ENCODE data around the gene CLK2. TPM values are rescaled to one million over a fixed set of nuclear protein-coding genes. Genes with fewer than 3 reads are reported as not detected.
"Not testable (repeated sequence)": the region's sequence is repeated elsewhere in the genome, so short reads cannot be mapped to it uniquely, and the experiment has no call there.

Gene CLK2
- total and polyA plus RNA-seq, 10 donors: 38.6 to 89.9 (median 74.6) TPM

- TF ChIP-seq CTCF (IDR thresholded peaks at IDR 0.05 in 8 of 11, conservative IDR thresholded peaks at IDR 0.05 in 3 of 11) (peak; percentile 97 to 100 (median 100)), POLR2A (IDR thresholded peaks at IDR 0.05) (no peak), POLR2AphosphoS5 (IDR thresholded peaks at IDR 0.05) (peak; percentile 73 to 86 (median 80))
- WGBS, 5 donors: 15 to 22% (median 18%) methylated on average over 19 to 23 of the region's 23 CpGs
- intact Hi-C loops (cut with DNase I; ENCODE audit: low total_unique reads): loop anchor here (5.0 kb wide), 1 partner anchor 341 kb away; no protein-coding TSS in a partner anchor
These were observed 22.5 kb downstream of the CLK2 start for GRCh38 chr1:155250633-155251449.

GRCh38 chr1:155250246-155250632 lies 23.1 kb downstream of the CLK2 start:
- Histone ChIP-seq H3K27me3 (replicated peaks in 1 of 7) (no peaks in the 10 kb centered on the region), H3K27ac (peak overlapping the region in 7 of 8 donors; percentile 23 to 79 (median 51)), H3K36me3 (peaks cover 0 to 23% (median 3%) of the 10 kb centered on the region in 6 donors), H3K9me3 (no peaks in the 10 kb centered on the region), H3K4me1 (peaks cover 16 to 43% (median 28%) of the 10 kb centered on the region in 6 donors), H3K4me3 (peak overlapping the region; percentile 6 to 66 (median 34))
- intact Hi-C loops (cut with DNase I; ENCODE audit: low total_unique reads): loop anchor here (5.0 kb wide), 1 partner anchor 342 kb away; no protein-coding TSS in a partner anchor
- no peak for DNase-seq
- TF ChIP-seq POLR2A (IDR thresholded peaks at IDR 0.05) (no peak), POLR2AphosphoS5 (IDR thresholded peaks at IDR 0.05) (no peak), CTCF (IDR thresholded peaks at IDR 0.05 in 8 of 11, conservative IDR thresholded peaks at IDR 0.05 in 3 of 11) (no peak)
- 11 to 30% (median 12%) methylated on average over 9 to 28 of the region's 28 CpGs for WGBS, 5 donors

More at GRCh38 chr1:155250633-155251449, 22.5 kb downstream of the CLK2 start:
- Histone ChIP-seq H3K36me3 (peaks cover 0 to 23% (median 3%) of the 10 kb centered on the region in 6 donors), H3K27me3 (replicated peaks in 1 of 7) (no peaks in the 10 kb centered on the region), H3K9me3 (no peaks in the 10 kb centered on the region), H3K4me3 (peak overlapping the region; percentile 6 to 66 (median 34)), H3K4me1 (peaks cover 18 to 46% (median 33%) of the 10 kb centered on the region in 6 donors), H3K27ac (peak overlapping the region in 7 of 8 donors; percentile 23 to 79 (median 51))
- DNase-seq: peak; percentile 99

- Histone ChIP-seq H3K27ac (no peak overlapping the region), H3K4me3 (no peak overlapping the region), H3K9me3 (no peaks in the 10 kb centered on the region), H3K27me3 (replicated peaks in 1 of 7) (peaks cover 0 to 4% (median 0%) of the 10 kb centered on the region in 7 donors), H3K36me3 (peaks cover 0 to 23% (median 3%) of the 10 kb centered on the region in 6 donors), H3K4me1 (peaks cover 22 to 41% (median 32%) of the 10 kb centered on the region in 6 donors)
- DNase-seq: no peak
- intact Hi-C loops (cut with DNase I; ENCODE audit: low total_unique reads): no loop called here
- no peak for TF ChIP-seq CTCF (IDR thresholded peaks at IDR 0.05 in 8 of 11, conservative IDR thresholded peaks at IDR 0.05 in 3 of 11)
- no peak for TF ChIP-seq POLR2AphosphoS5 (IDR thresholded peaks at IDR 0.05)
- no peak for TF ChIP-seq POLR2A (IDR thresholded peaks at IDR 0.05)
- 84 to 93% (median 92%) methylated on average over 21 to 26 of the region's 26 CpGs for WGBS, 5 donors
These were observed 25.4 kb downstream of the CLK2 start for GRCh38 chr1:155247667-155248553.

- WGBS, 5 donors: 94 to 100% (median 96%) methylated on average over 3 of the region's 3 CpGs
- intact Hi-C loops (cut with DNase I; ENCODE audit: low total_unique reads): not testable (repeated sequence)
- H3K4me1 ChIP-seq: peaks cover 25 to 52% (median 41%) of the 10 kb centered on the region in 6 donors
These were observed 26.5 kb downstream of the CLK2 start for GRCh38 chr1:155246796-155247195.

More at GRCh38 chr1:155246796-155247195, 26.5 kb downstream of the CLK2 start:
- H3K9me3 ChIP-seq; H3K4me3 ChIP-seq; H3K27ac ChIP-seq; DNase-seq; H3K27me3 ChIP-seq (replicated peaks in 1 of 7): not testable (repeated sequence)
- peaks cover 0 to 23% (median 3%) of the 10 kb centered on the region in 6 donors for H3K36me3 ChIP-seq
